Neuronal stem cell (in vitro differentiated cells): ENCODE data around the gene TUBA3E.
"Not testable (repeated sequence)": the region's sequence is repeated elsewhere in the genome, so short reads cannot be mapped to it uniquely, and the experiment has no call there.

Experiments
- DNase-seq: peaks from one replicate; pipeline ENCODE4 v3.0.0-alpha.2; 2013; ENCODE audit warnings: low spot score
- H2AFZ ChIP-seq: one replicate; pipeline ENCODE4 v1.6.1; 2013; ENCODE audit warnings: mild to moderate bottlenecking, low read length, inconsistent platforms
- H2AK5ac ChIP-seq: 2 replicates; pipeline ENCODE4 v1.6.1; 2013; ENCODE audit warnings: low read depth, mild to moderate bottlenecking, inconsistent platforms, low read length, moderate library complexity, mixed read lengths
- H2BK120ac ChIP-seq: 2 replicates; pipeline ENCODE4 v1.6.1; 2013; ENCODE audit warnings: low read depth, mild to moderate bottlenecking, inconsistent platforms, low read length, moderate library complexity, mixed read lengths
- H2BK12ac ChIP-seq: one replicate; pipeline ENCODE4 v1.6.1; 2013; ENCODE audit warnings: low read length, inconsistent platforms
- H2BK15ac ChIP-seq: 2 replicates; pipeline ENCODE4 v1.6.1; 2013; ENCODE audit warnings: mild to moderate bottlenecking, low read length, inconsistent platforms, mixed read lengths
- H2BK5ac ChIP-seq: one replicate; pipeline ENCODE4 v1.6.1; 2013; ENCODE audit warnings: inconsistent platforms, mild to moderate bottlenecking, low read length, moderate library complexity
- H3K14ac ChIP-seq: one replicate; pipeline ENCODE4 v1.6.1; 2013; ENCODE audit warnings: low read length, inconsistent platforms
- H3K18ac ChIP-seq: 2 replicates; pipeline ENCODE4 v1.6.1; 2013; ENCODE audit warnings: low read length, inconsistent platforms
- H3K23ac ChIP-seq: 2 replicates; pipeline ENCODE4 v1.6.1; 2013; ENCODE audit warnings: low read depth, mild to moderate bottlenecking, mixed read lengths, low read length, inconsistent platforms; ENCODE audit not compliant: poor library complexity
- H3K27ac ChIP-seq: replicated peaks from 3 replicates; pipeline ENCODE4 v1.5.1; 2013; ENCODE audit warnings: low read length, inconsistent platforms
- H3K27me3 ChIP-seq, 3 experiments: 2 replicates each; pipeline ENCODE4 v1.6.1; 2013; ENCODE audit warnings: low read length in 3 of 3, mild to moderate bottlenecking in 2 of 3, inconsistent platforms in 1 of 3, low read depth in 1 of 3, mixed read lengths in 1 of 3, moderate library complexity in 1 of 3; ENCODE audit not compliant: control insufficient read depth in 3 of 3, insufficient read depth in 3 of 3
- H3K36me3 ChIP-seq, 2 donors: replicated peaks in 1 of 2; 2 replicates each; pipeline ENCODE4 v1.6.1; 2013; ENCODE audit warnings: low read length in 2 of 2; ENCODE audit not compliant: control insufficient read depth in 2 of 2, insufficient read depth in 2 of 2
- H3K4ac ChIP-seq: 2 replicates; pipeline ENCODE4 v1.6.1; 2013; ENCODE audit warnings: inconsistent platforms, mild to moderate bottlenecking, low read length, moderate library complexity
- H3K4me1 ChIP-seq, 2 donors: 1 replicate in 1 of 2; 2 replicates in 1 of 2; pipeline ENCODE4 v1.6.1; 2013; ENCODE audit warnings: low read length in 2 of 2, low read depth in 1 of 2; ENCODE audit not compliant: control insufficient read depth in 2 of 2, insufficient read depth in 1 of 2
- H3K4me2 ChIP-seq: one replicate; pipeline ENCODE4 v1.6.1; 2013; ENCODE audit warnings: mild to moderate bottlenecking, low read length, inconsistent platforms; ENCODE audit not compliant: insufficient read depth, poor library complexity, severe bottlenecking
- H3K4me3 ChIP-seq, 2 donors: 2 replicates each; pipeline ENCODE4 v1.5.1; 2013; ENCODE audit warnings: low read length in 2 of 2, mild to moderate bottlenecking in 2 of 2, inconsistent platforms in 1 of 2, moderate library complexity in 1 of 2
- H3K79me1 ChIP-seq: one replicate; pipeline ENCODE4 v1.6.1; 2013; ENCODE audit warnings: low read depth, mild to moderate bottlenecking, inconsistent platforms, low read length, moderate library complexity
- H3K9ac ChIP-seq: one replicate; pipeline ENCODE4 v1.6.1; 2013; ENCODE audit warnings: mild to moderate bottlenecking, low read depth, low read length, inconsistent platforms; ENCODE audit not compliant: poor library complexity
- H3K9me3 ChIP-seq, 2 donors: replicated peaks in 1 of 2; 2 replicates each; pipeline versions ENCODE3 to v1.6.1; 2013; ENCODE audit warnings: low read length in 2 of 2, mild to moderate bottlenecking in 2 of 2, inconsistent platforms in 1 of 2, low read depth in 1 of 2, mixed read lengths in 1 of 2, moderate library complexity in 1 of 2; ENCODE audit not compliant: control insufficient read depth in 2 of 2, insufficient read depth in 1 of 2
- H4K8ac ChIP-seq: one replicate; pipeline ENCODE4 v1.6.1; 2013; ENCODE audit warnings: low read depth, mild to moderate bottlenecking, inconsistent platforms, low read length, moderate library complexity
- H4K91ac ChIP-seq: one replicate; pipeline ENCODE4 v1.6.1; 2013; ENCODE audit warnings: low read length, low read depth, mild to moderate bottlenecking, inconsistent platforms; ENCODE audit not compliant: poor library complexity
- WGBS, 2 donors: extraction: QIAGEN DNeasy Blood & Tissue Kit; methylation state at CpG; one replicate each; pipeline ENCODE4 v1.1.7; 2013; ENCODE audit warnings: missing lambda C conversion rate in 2 of 2, mixed read lengths in 1 of 2; ENCODE audit not compliant: insufficient read length in 2 of 2, insufficient replicate concordance in 1 of 2; ENCODE audit errors: extremely low coverage in 2 of 2; 5-methylcytosine and 5-hydroxymethylcytosine counted together

The TUBA3E gene

GRCh38 chr2:130157825-130158514 lies 40.3 kb downstream of the TUBA3E start:
- not testable (repeated sequence) for H3K4me2 ChIP-seq, DNase-seq, H3K18ac ChIP-seq, H3K79me1 ChIP-seq, H3K14ac ChIP-seq, H3K27ac ChIP-seq, H2BK120ac ChIP-seq, H3K23ac ChIP-seq, H3K9ac ChIP-seq, H2BK12ac ChIP-seq, H3K4ac ChIP-seq, H2BK15ac ChIP-seq, H2BK5ac ChIP-seq, H3K27me3 ChIP-seq, H2AFZ ChIP-seq, H3K4me3 ChIP-seq, H3K4me1 ChIP-seq, H2AK5ac ChIP-seq, H3K9me3 ChIP-seq, H4K8ac ChIP-seq, H4K91ac ChIP-seq
- H3K36me3 ChIP-seq, result peaks cover 7 to 64% of the 10 kb centered on the region in 2 donors
- no CpG with 5 or more reads among the region's 13 CpGs for WGBS, 2 donors

DNA sequence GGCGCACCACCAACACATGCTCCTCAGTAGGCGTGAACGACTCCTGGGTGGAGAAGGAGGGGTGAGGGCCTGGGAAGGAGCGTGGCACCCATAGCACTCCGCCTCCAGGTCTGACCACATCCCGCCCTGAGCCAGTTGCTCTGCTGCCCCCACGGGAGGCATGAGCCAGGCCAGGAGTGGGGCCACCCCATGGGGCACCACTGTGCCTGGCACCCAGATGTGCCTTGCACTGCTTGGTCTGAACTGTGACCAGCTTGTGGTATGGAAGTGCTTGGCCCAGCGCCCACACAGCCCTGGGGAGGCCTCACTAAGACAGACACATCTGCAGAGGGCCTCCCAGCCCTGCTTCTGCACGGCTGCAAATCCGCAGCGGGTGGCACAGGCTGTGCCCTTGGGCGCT lies 40.9 kb downstream of the TUBA3E start:
- H3K9me3 ChIP-seq, H4K8ac ChIP-seq, H3K27ac ChIP-seq, H3K4ac ChIP-seq, H2BK120ac ChIP-seq, H2AFZ ChIP-seq, H4K91ac ChIP-seq, H2AK5ac ChIP-seq, H3K23ac ChIP-seq, H3K79me1 ChIP-seq, DNase-seq, H3K9ac ChIP-seq, H3K18ac ChIP-seq, H3K4me1 ChIP-seq, H2BK5ac ChIP-seq, H3K14ac ChIP-seq, H3K27me3 ChIP-seq, H2BK12ac ChIP-seq, H3K4me3 ChIP-seq, H2BK15ac ChIP-seq, H3K4me2 ChIP-seq: not testable (repeated sequence)
- no CpG with 5 or more reads among the region's 12 CpGs for WGBS, 2 donors
- H3K36me3 ChIP-seq, result peaks cover 8 to 63% of the 10 kb centered on the region in 2 donors

DNA sequence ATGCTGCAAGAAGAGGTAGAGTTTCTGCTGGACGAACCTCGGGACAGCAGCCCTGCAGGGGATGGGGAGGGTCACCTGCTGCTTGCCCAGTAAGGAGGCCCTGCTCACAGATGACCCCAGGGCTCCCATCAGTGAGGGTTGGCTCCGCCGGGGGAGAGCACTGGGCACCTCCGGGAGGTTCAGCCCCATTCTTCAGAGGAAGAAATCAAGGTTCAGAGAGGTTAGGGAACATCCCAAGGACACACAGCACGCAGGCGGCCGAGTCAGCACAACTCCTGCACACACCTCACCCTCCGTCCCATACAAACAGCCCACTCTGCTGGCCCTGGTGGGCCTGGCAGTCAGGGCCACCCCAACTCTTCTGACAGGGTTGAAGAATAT lies 41.6 kb downstream of the TUBA3E start:
- Histone ChIP-seq H4K91ac (no peak overlapping the region), H2AFZ (no peak overlapping the region), H2BK120ac (no peak overlapping the region), H3K79me1 (peaks cover 4% of the 10 kb centered on the region), H2BK15ac (no peak overlapping the region), H3K4ac (no peak overlapping the region), H3K4me1 (no peaks in the 10 kb centered on the region), H4K8ac (no peak overlapping the region), H3K36me3 (peaks cover 12 to 68% of the 10 kb centered on the region in 2 donors), H2BK12ac (no peak overlapping the region), H3K4me2 (no peak overlapping the region), H3K27me3 (no peaks in the 10 kb centered on the region), H3K23ac (no peak overlapping the region), H3K27ac (no peak overlapping the region), H2BK5ac (no peak overlapping the region), H3K14ac (no peak overlapping the region), H2AK5ac (no peak overlapping the region), H3K9me3 (no peaks in the 10 kb centered on the region), H3K9ac (no peak overlapping the region), H3K18ac (no peak overlapping the region), H3K4me3 (no peak overlapping the region)
- DNase-seq, result no peak
- no CpG with 5 or more reads among the region's 9 CpGs for WGBS, 2 donors

GRCh38 chr2:130155956-130156623 lies 42.1 kb downstream of the TUBA3E start:
- H3K4me2 ChIP-seq, H3K4me3 ChIP-seq, H3K4me1 ChIP-seq, H3K27ac ChIP-seq, H3K79me1 ChIP-seq, H4K91ac ChIP-seq, H3K27me3 ChIP-seq, H3K23ac ChIP-seq, H2AK5ac ChIP-seq, H3K14ac ChIP-seq, H3K4ac ChIP-seq, H2AFZ ChIP-seq, H3K9me3 ChIP-seq, H2BK5ac ChIP-seq, H2BK15ac ChIP-seq, H4K8ac ChIP-seq, H3K9ac ChIP-seq, H2BK120ac ChIP-seq, H3K18ac ChIP-seq: not testable (repeated sequence)
- WGBS, 2 donors, result no CpG with 5 or more reads among the region's 16 CpGs
- DNase-seq, result peak; percentile 21
- H2BK12ac ChIP-seq, result peak overlapping the region; percentile 58
- peaks cover 12 to 70% of the 10 kb centered on the region in 2 donors for H3K36me3 ChIP-seq
